Aorta (tissue), 5 donors: Measurements from ENCODE around the gene MAPK8IP2. TPM values are rescaled to one million over a fixed set of nuclear protein-coding genes. Genes with fewer than 3 reads are reported as not detected.

Experiments
- ATAC-seq: fragments of 200-7000 bp; cut with Tn5 transposase; one replicate; pipeline ENCODE4 v1.9.1; 2022; ENCODE audit warnings: moderate library complexity; ENCODE audit not compliant: low FRiP score
- DNase-seq, 2 donors: peaks; one replicate each; pipeline ENCODE4 v3.0.0-alpha.2; 2020
- H3K27ac ChIP-seq, 2 donors: one replicate each; pipeline ENCODE4 v1.5.1; 2013; ENCODE audit warnings: low read length in 2 of 2, mild to moderate bottlenecking in 2 of 2, moderate library complexity in 2 of 2, control low read depth in 1 of 2, inconsistent platforms in 1 of 2, low read depth in 1 of 2
- H3K27me3 ChIP-seq, 2 donors: one replicate each; pipeline ENCODE4 v1.6.1; 2013; ENCODE audit warnings: control low read depth in 1 of 2, low read length in 1 of 2, mild to moderate bottlenecking in 1 of 2, moderate library complexity in 1 of 2; ENCODE audit not compliant: insufficient read depth in 2 of 2, control insufficient read depth in 1 of 2
- H3K36me3 ChIP-seq, 2 donors: one replicate each; pipeline ENCODE4 v1.6.1; 2013; ENCODE audit warnings: control low read depth in 1 of 2, low read length in 1 of 2, mild to moderate bottlenecking in 1 of 2; ENCODE audit not compliant: insufficient read depth in 2 of 2, control insufficient read depth in 1 of 2
- H3K4me1 ChIP-seq, 2 donors: one replicate each; pipeline ENCODE4 v1.6.1; 2013; ENCODE audit warnings: low read length in 2 of 2, control low read depth in 1 of 2, mild to moderate bottlenecking in 1 of 2, moderate library complexity in 1 of 2; ENCODE audit not compliant: insufficient read depth in 2 of 2, control insufficient read depth in 1 of 2
- H3K4me3 ChIP-seq, 2 donors: one replicate each; pipeline ENCODE4 v1.5.1; 2013; ENCODE audit warnings: low read length in 2 of 2, control low read depth in 1 of 2, mild to moderate bottlenecking in 1 of 2
- H3K9me3 ChIP-seq: one replicate; pipeline ENCODE4 v1.6.1; 2013; ENCODE audit warnings: mild to moderate bottlenecking, low read length; ENCODE audit not compliant: control insufficient read depth
- WGBS, 2 donors: extraction: QIAGEN DNeasy Blood & Tissue Kit; methylation state at CpG; one replicate each; pipeline ENCODE4 v1.1.7; 2013; 5-methylcytosine and 5-hydroxymethylcytosine counted together
- intact Hi-C, 2 donors: fragments of 100-400 bp; cut with DNase I; formaldehyde crosslinking; loops; one replicate each; pipeline versions ENCODE4 v1.14.2 to v1.15.0; 2022
- polyA plus RNA-seq, 2 donors: library from polyadenylated mRNA; stranded (reverse); fragments of 200-250 nt; gene quantifications; one replicate each; pipeline ENCODE4 v1.2.3, GENCODE V29; 2013
- total RNA-seq, 2 donors: library from RNA; stranded (reverse); fragmentation: NEBNext Ultra II Directional; extraction: Animal tissue kit (Norgen Biotek cat#: 25700); gene quantifications; one replicate each; pipeline ENCODE4 v1.2.1, GENCODE V29; 2021
- donor health status: healthy with polysubstance abuse.
- donor health status: Bipolar disorder and iron deficiency.
- donor health status: DM: no; HTN: no; CAD: no.
- donor health status: DM: no; HTN: no; CAD: no.
- donor health status: DM: yes; HTN: yes; CAD: no.

The MAPK8IP2 gene
- total and polyA plus RNA-seq, 4 donors, result under 0.01 to 0.26 (median 0.20) TPM

GRCh38 chr22:50585238-50585637 lies 15.4 kb upstream of the MAPK8IP2 start:
- Histone ChIP-seq H3K4me1 (no peaks in the 10 kb centered on the region), H3K36me3 (no peaks in the 10 kb centered on the region), H3K9me3 (no peaks in the 10 kb centered on the region), H3K27me3 (no peaks in the 10 kb centered on the region), H3K27ac (no peak overlapping the region), H3K4me3 (no peak overlapping the region)
- 91 to 96% methylated on average over 3 of the region's 3 CpGs for WGBS, 2 donors
- intact Hi-C loops, result no loop called here
- DNase-seq (peak; percentile 16 to 63), ATAC-seq (no peak)

- DNase-seq, result peak in 1 of 2 donors; percentile 30
- no peak overlapping the region for H3K27ac ChIP-seq
- H3K9me3 ChIP-seq, result no peaks in the 10 kb centered on the region
- 90 to 93% methylated on average over 8 of the region's 8 CpGs for WGBS, 2 donors
- no peaks in the 10 kb centered on the region for H3K36me3 ChIP-seq
- no peak for ATAC-seq
- no peak overlapping the region for H3K4me3 ChIP-seq
- no peaks in the 10 kb centered on the region for H3K4me1 ChIP-seq
- no peaks in the 10 kb centered on the region for H3K27me3 ChIP-seq
- intact Hi-C loops, result no loop called here
These were observed 14.8 kb upstream of the MAPK8IP2 start for GRCh38 chr22:50585781-50586180.

- DNase-seq (peak in 1 of 2 donors; percentile 54), ATAC-seq (no peak)
- Histone ChIP-seq H3K27me3 (no peaks in the 10 kb centered on the region), H3K9me3 (no peaks in the 10 kb centered on the region), H3K36me3 (no peaks in the 10 kb centered on the region), H3K4me1 (no peaks in the 10 kb centered on the region), H3K4me3 (no peak overlapping the region), H3K27ac (no peak overlapping the region)
- WGBS, 2 donors, result 75 to 87% methylated on average over 5 of the region's 5 CpGs
- intact Hi-C loops, result no loop called here
These were observed 14.2 kb upstream of the MAPK8IP2 start for GRCh38 chr22:50586416-50586815.

GRCh38 chr22:50587407-50587806 lies 13.2 kb upstream of the MAPK8IP2 start:
- Histone ChIP-seq H3K36me3 (no peaks in the 10 kb centered on the region), H3K4me3 (no peak overlapping the region), H3K27me3 (no peaks in the 10 kb centered on the region), H3K9me3 (no peaks in the 10 kb centered on the region), H3K27ac (no peak overlapping the region), H3K4me1 (no peaks in the 10 kb centered on the region)
- intact Hi-C loops, result no loop called here
- DNase-seq (peak; percentile 12 to 23), ATAC-seq (no peak)
- 93 to 95% methylated on average over 5 of the region's 5 CpGs for WGBS, 2 donors

GRCh38 chr22:50595189-50595588 lies 5.4 kb upstream of the MAPK8IP2 start:
- Histone ChIP-seq H3K4me3 (no peak overlapping the region), H3K27me3 (no peaks in the 10 kb centered on the region), H3K36me3 (no peaks in the 10 kb centered on the region), H3K4me1 (no peaks in the 10 kb centered on the region), H3K27ac (no peak overlapping the region), H3K9me3 (no peaks in the 10 kb centered on the region)
- WGBS, 2 donors, result 86 to 92% methylated on average over 3 of the region's 3 CpGs
- intact Hi-C loops, result no loop called here
- no peak for ATAC-seq
- no peak for DNase-seq

GRCh38 chr22:50597097-50597496 lies 3.5 kb upstream of the MAPK8IP2 start:
- intact Hi-C loops, result no loop called here
- WGBS, 2 donors, result 86 to 90% methylated on average over 5 of the region's 5 CpGs
- Histone ChIP-seq H3K4me3 (no peak overlapping the region), H3K36me3 (no peaks in the 10 kb centered on the region), H3K4me1 (no peaks in the 10 kb centered on the region), H3K27ac (no peak overlapping the region), H3K9me3 (no peaks in the 10 kb centered on the region), H3K27me3 (no peaks in the 10 kb centered on the region)
- DNase-seq (no peak), ATAC-seq (no peak)

GRCh38 chr22:50599816-50600455 lies 657 bp upstream of the MAPK8IP2 start:
- 13 to 21% methylated on average over 33 to 52 of the region's 52 CpGs for WGBS, 2 donors
- Histone ChIP-seq H3K4me3 (peak overlapping the region; percentile 35 to 40), H3K4me1 (no peaks in the 10 kb centered on the region), H3K36me3 (no peaks in the 10 kb centered on the region), H3K9me3 (no peaks in the 10 kb centered on the region), H3K27me3 (no peaks in the 10 kb centered on the region), H3K27ac (no peak overlapping the region)
- intact Hi-C loops, result no loop called here
- ATAC-seq (peak; percentile 71), DNase-seq (peak; percentile 65 to 89)

GRCh38 chr22:50600967-50601668 lies 525 bp downstream of the MAPK8IP2 start:
- intact Hi-C loops, result no loop called here
- Histone ChIP-seq H3K27ac (no peak overlapping the region), H3K9me3 (no peaks in the 10 kb centered on the region), H3K4me1 (no peaks in the 10 kb centered on the region), H3K27me3 (no peaks in the 10 kb centered on the region), H3K36me3 (no peaks in the 10 kb centered on the region), H3K4me3 (peak overlapping the region; percentile 35 to 40)
- WGBS, 2 donors, result 6 to 8% methylated on average over 37 to 52 of the region's 52 CpGs
- ATAC-seq, result no peak
- peak in 1 of 2 donors; percentile 73 for DNase-seq
